Measurements from ENCODE around the gene ITGAD. TPM values are rescaled to one million over a fixed set of nuclear protein-coding genes. Genes with fewer than 3 reads are reported as not detected.

ITGAD gene
- polyA plus RNA-seq, 3 donors, result 0.04 TPM; not detected in 2

- 2% methylated on average over 32 of the region's 63 CpGs for WGBS (ENCODE audit: insufficient coverage)
- Histone ChIP-seq H2AFZ (ENCODE audit: insufficient read depth, low read depth, low read length, poor library complexity, severe bottlenecking) (peak within 1 kb of the TSS; percentile 70), H3K79me2 (ENCODE audit: insufficient read depth, low read length) (no peaks in the 10 kb centered on the region), H3K36me3 (replicated peaks in 1 of 2; ENCODE audit: control insufficient read depth in 1 of 2, insufficient read depth in 2 of 2, low read length in 2 of 2) (peaks cover 0 to 5% of the 10 kb centered on the region in 2 donors), H3K27me3 (ENCODE audit: control insufficient read depth in 2 of 2, insufficient read depth in 2 of 2, low read length in 2 of 2) (peaks cover 0 to 25% of the 10 kb centered on the region in 2 donors), H3K4me1 (ENCODE audit: control insufficient read depth in 1 of 2, insufficient read depth in 2 of 2, low read length in 2 of 2) (peaks cover 18 to 26% of the 10 kb centered on the region in 2 donors), H3K4me3 (replicated peaks in 1 of 3; ENCODE audit: low read depth in 2 of 3, low read length in 3 of 3) (peak within 1 kb of the TSS in 2 of 3 experiments; percentile 10 to 65), H3K9me3 (replicated peaks in 1 of 2; ENCODE audit: control insufficient read depth in 1 of 2, insufficient read depth in 1 of 2, low read length in 2 of 2) (peaks cover 0 to 5% of the 10 kb centered on the region in 2 donors), H3K4me2 (replicated peaks; ENCODE audit: extremely low read depth, low read length, poor library complexity, severe bottlenecking) (peak within 1 kb of the TSS; percentile 74), H4K20me1 (ENCODE audit: insufficient read depth, low read length) (no peaks in the 10 kb centered on the region), H3K27ac (ENCODE audit: low read depth in 1 of 2, low read length in 2 of 2) (no peak within 1 kb of the TSS), H3K9ac (ENCODE audit: insufficient read depth, low read length, poor library complexity, severe bottlenecking) (no peak within 1 kb of the TSS)
- intact Hi-C loops (cut with micrococcal nuclease), result no loop called here
- Mint-ChIP-seq H3K4me3 (peak within 1 kb of the TSS; percentile 67 to 86), H3K9me3 (peaks cover 5 to 15% (median 7%) of the 10 kb centered on the region in 7 donors), H3K4me1 (peaks cover 31% of the 10 kb centered on the region), H3K36me3 (peaks cover 8% of the 10 kb centered on the region in 2 donors), H3K27ac (no peak within 1 kb of the TSS), H3K27me3 (ENCODE audit: low read depth in 3 of 3) (peaks cover 3 to 51% (median 33%) of the 10 kb centered on the region in 3 donors)
- DNase-seq, result no peak
- TF ChIP-seq, protein P1, sequence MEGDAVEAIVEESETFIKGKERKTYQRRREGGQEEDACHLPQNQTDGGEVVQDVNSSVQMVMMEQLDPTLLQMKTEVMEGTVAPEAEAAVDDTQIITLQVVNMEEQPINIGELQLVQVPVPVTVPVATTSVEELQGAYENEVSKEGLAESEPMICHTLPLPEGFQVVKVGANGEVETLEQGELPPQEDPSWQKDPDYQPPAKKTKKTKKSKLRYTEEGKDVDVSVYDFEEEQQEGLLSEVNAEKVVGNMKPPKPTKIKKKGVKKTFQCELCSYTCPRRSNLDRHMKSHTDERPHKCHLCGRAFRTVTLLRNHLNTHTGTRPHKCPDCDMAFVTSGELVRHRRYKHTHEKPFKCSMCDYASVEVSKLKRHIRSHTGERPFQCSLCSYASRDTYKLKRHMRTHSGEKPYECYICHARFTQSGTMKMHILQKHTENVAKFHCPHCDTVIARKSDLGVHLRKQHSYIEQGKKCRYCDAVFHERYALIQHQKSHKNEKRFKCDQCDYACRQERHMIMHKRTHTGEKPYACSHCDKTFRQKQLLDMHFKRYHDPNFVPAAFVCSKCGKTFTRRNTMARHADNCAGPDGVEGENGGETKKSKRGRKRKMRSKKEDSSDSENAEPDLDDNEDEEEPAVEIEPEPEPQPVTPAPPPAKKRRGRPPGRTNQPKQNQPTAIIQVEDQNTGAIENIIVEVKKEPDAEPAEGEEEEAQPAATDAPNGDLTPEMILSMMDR (IDR thresholded peaks at IDR 0.05), result no peak
Observed at GRCh38 chr16:31471875-31472708, 79.0 kb downstream of the ITGAD start, which contains the start of gene TGFB1I1. Gene TGFB1I1, plus strand, starts transcription at chr16:31472152. Its CDS starts 37 bp downstream, at chr16:31472189.

- peaks cover 0 to 5% of the 10 kb centered on the region in 2 donors for H3K9me3 ChIP-seq (replicated peaks in 1 of 2; ENCODE audit: control insufficient read depth in 1 of 2, insufficient read depth in 1 of 2, low read length in 2 of 2)
- TF ChIP-seq, protein P1 (IDR thresholded peaks at IDR 0.05), result peak; percentile 29
- H3K9me3 Mint-ChIP-seq, result peaks cover 5 to 15% (median 7%) of the 10 kb centered on the region in 7 donors
- no peak overlapping the region for H3K27ac Mint-ChIP-seq
- no peak overlapping the region for H3K27ac ChIP-seq (ENCODE audit: low read depth in 1 of 2, low read length in 2 of 2)
- H3K4me1 ChIP-seq (ENCODE audit: control insufficient read depth in 1 of 2, insufficient read depth in 2 of 2, low read length in 2 of 2), result peaks cover 25 to 33% of the 10 kb centered on the region in 2 donors
- H3K4me2 ChIP-seq (replicated peaks; ENCODE audit: extremely low read depth, low read length, poor library complexity, severe bottlenecking), result peak overlapping the region; percentile 74
- intact Hi-C loops (cut with micrococcal nuclease), result no loop called here
- H3K4me3 Mint-ChIP-seq, result peak overlapping the region in 1 of 2 donors; percentile 86
- H3K36me3 ChIP-seq (replicated peaks in 1 of 2; ENCODE audit: control insufficient read depth in 1 of 2, insufficient read depth in 2 of 2, low read length in 2 of 2), result no peaks in the 10 kb centered on the region
- H3K4me3 ChIP-seq (replicated peaks in 1 of 3; ENCODE audit: low read depth in 2 of 3, low read length in 3 of 3), result peak overlapping the region in 1 of 3 experiments; percentile 65
- peaks cover 3% of the 10 kb centered on the region in 2 donors for H3K36me3 Mint-ChIP-seq
- peaks cover 0 to 27% of the 10 kb centered on the region in 2 donors for H3K27me3 ChIP-seq (ENCODE audit: control insufficient read depth in 2 of 2, insufficient read depth in 2 of 2, low read length in 2 of 2)
- no peak overlapping the region for H3K9ac ChIP-seq (ENCODE audit: insufficient read depth, low read length, poor library complexity, severe bottlenecking)
- no peaks in the 10 kb centered on the region for H3K79me2 ChIP-seq (ENCODE audit: insufficient read depth, low read length)
- no peak overlapping the region for H2AFZ ChIP-seq (ENCODE audit: insufficient read depth, low read depth, low read length, poor library complexity, severe bottlenecking)
- no peaks in the 10 kb centered on the region for H4K20me1 ChIP-seq (ENCODE audit: insufficient read depth, low read length)
- peak in 2 of 3 donors; percentile 16 to 39 for DNase-seq
- peaks cover 32% of the 10 kb centered on the region for H3K4me1 Mint-ChIP-seq
- WGBS (ENCODE audit: insufficient coverage), result 74% methylated on average over 17 of the region's 20 CpGs
- H3K27me3 Mint-ChIP-seq (ENCODE audit: low read depth in 3 of 3), result peaks cover 3 to 58% (median 39%) of the 10 kb centered on the region in 3 donors
Observed at GRCh38 chr16:31472709-31473203, 79.6 kb downstream of the ITGAD start.

Data from CD14-positive monocyte (primary cell).